HG03520 (cell line): ENCODE data around the gene CRIP2.

Experiments used
- ATAC-seq: cut with Tn5 transposase; IDR thresholded peaks from one replicate; pipeline ENCODE4 v1.9.1; 2021; ENCODE audit warnings: mild to moderate bottlenecking, moderate library complexity; ENCODE audit not compliant: unreplicated experiment

Gene CRIP2

DNA sequence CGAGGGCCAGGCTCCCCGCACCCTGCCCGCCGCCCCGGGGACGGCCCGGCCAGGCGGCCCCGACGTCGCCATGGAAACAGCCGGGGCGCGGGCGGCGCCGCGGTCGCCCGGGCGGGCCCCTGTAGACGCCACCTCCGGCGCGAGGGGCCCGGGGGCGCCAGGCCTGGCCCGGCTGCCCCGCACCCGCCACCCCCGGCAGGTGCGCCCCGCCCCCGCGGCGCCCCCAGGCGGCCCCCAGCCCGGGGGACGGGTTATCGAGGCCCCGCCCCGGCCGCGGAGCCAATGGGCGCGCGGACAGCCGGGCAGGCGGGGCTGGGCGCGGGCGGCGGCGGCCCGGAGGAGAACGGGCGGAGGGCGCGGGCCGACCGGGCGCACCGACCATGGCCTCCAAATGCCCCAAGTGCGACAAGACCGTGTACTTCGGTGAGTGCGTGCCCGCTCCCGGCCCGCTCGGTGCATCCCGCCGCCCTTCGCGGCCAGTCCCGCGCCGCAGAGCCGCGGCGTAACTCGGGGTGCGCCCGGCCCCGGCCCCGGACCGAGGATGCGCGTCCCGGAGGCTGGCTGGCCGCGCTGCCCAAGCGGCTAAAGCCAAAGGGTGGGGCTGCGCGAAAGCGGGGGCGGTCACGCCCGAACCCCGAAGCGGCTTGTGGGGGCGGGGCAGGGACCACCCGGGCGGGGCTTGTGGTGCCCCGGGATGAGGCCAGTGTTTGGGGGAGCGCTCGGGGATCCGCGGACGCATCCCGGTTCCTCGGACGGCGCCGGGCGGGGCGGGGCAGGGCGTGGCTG, at the start of gene CRIP2:
Gene CRIP2, plus strand, starts transcription at position 339 of the 786 bp plus-strand sequence. Its CDS starts 42 bp downstream, at position 381.
- no peak for ATAC-seq

GRCh38 chr14:105424861-105425260, 49.8 kb upstream of the CRIP2 start:
- no peak for ATAC-seq

GRCh38 chr14:105425823-105426247, 48.8 kb upstream of the CRIP2 start:
- ATAC-seq, result no peak

GRCh38 chr14:105426416-105427130, 48.0 kb upstream of the CRIP2 start:
- ATAC-seq, result no peak

- ATAC-seq, result no peak
These were observed 47.2 kb upstream of the CRIP2 start for GRCh38 chr14:105427412-105427811.

GRCh38 chr14:105427936-105428485, 46.6 kb upstream of the CRIP2 start:
- ATAC-seq, result no peak

- ATAC-seq, result no peak
These were observed 44.6 kb upstream of the CRIP2 start for GRCh38 chr14:105430042-105430441.

DNA sequence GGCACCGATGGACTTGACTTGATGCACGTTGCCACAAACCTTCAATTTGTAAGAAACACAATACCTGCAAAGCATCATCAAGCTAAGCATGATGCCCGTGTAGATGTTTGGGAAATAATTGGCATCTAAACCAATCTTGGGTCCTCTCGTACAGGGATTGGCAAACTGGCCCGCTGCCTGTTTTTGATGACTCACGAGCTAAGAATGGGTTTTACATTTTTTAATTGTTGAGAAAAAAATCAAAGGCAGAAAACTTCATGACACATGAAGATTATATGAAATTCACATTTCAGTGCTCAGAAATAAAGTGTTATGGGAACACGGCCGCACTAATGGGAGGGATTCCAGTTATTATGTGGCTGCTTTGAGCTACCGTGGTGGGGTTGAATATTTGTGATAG, 44.1 kb upstream of the CRIP2 start:
- no peak for ATAC-seq

GRCh38 chr14:105431256-105431655, 43.4 kb upstream of the CRIP2 start:
- no peak for ATAC-seq

- ATAC-seq, result no peak
These were observed 42.0 kb upstream of the CRIP2 start for GRCh38 chr14:105432657-105433056.

- ATAC-seq, result no peak
These were observed 41.4 kb upstream of the CRIP2 start for GRCh38 chr14:105433161-105433605.

DNA sequence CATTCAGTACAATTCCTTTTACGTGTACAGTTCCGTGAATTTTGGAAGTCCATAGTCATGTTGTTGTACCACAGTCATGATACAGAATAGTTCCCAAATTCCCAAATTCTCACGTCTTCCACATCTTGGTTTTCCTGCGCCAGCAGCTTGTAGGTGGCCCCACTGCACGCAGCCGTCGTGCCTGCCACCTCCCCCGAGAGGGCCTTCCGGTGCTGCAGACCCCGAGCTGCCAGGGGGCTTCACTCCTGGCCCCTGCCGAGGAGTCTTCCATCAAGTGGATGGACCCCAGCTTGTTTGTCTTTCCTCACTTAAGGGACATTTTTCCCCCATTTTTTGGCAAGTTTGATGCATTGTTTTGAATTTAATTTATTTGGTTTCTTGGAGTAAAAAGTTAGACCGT, 38.2 kb upstream of the CRIP2 start:
- ATAC-seq, result no peak

DNA sequence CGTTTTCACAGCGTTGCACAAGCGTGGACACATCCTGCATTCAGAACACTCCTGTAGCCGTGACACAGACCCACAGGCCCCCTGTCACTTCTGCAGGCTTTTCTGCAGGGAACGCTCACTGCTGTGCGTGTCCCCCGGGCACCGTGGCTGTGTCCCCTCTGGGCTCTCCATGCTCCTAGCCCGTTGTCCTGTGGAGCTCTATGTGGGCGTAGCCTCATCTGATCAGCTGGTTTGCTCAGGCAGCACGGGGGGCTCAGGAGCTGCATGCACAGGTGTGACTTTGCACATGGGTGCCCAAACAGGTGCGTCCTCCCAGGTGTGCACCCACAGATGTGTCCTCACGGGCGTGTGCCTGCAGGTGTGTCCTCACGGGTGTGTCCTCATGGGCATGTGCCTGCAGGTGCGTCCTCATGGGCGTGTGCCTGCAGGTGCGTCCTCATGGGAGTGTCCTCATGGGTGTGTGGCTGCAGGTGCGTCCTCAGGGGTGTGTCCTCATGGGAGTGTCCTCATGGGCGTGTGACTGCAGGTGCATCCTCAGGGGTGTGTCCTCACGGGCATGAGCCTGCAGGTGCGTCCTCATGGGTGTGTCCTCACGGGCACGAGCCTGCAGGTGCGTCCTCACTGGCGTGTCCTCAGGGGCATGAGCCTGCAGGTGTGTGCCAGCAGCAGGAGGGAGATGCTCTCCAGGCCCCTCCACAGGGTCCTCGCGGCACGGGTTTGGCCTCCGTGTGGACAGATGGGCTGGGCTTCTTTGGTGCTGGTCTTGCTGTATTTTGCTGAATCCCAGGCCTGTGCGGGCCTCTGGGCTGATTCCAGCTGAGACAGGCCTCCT, 37.5 kb upstream of the CRIP2 start:
- no peak for ATAC-seq

DNA sequence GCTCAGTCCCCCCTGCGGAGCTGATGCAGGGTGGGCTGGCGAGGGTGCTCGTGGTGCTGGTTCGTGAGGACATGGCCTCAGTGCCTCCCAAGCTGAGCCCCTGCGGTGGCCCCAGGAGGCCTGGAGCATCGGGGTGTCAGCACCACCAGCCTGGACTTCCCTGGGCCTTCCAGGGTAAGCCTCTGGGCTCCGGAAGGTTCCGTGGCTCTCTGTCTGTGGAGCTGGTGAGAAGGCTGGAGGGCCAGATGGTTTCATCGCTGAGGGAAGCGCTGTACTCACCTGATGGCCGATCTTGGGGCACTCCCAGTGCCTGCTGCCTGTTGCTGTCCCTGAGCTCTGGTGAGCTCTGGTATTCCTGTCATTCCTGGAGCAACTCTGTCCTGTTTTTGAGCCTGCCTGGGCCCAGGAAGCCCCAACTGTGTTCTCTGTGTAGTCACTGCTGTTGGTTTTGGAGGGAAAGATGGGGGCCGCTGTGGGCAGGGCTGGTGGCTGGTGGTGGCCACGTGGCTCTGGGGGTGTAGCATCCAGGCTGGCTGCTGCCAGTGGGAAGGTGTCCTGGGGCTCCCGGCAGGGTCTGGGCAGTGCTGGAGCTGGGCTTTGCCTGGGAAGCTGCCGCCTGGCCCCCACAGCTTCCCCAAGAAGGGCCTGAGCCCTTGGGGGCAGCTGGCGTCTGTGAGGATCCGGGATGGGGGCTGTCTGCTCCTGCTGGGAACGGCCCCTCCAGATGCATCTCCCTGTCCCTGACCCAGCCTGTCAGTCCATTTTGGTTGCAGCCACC, 36.7 kb upstream of the CRIP2 start:
- ATAC-seq, result no peak

- no peak for ATAC-seq
These were observed 35.4 kb upstream of the CRIP2 start for GRCh38 chr14:105439179-105439578.

DNA sequence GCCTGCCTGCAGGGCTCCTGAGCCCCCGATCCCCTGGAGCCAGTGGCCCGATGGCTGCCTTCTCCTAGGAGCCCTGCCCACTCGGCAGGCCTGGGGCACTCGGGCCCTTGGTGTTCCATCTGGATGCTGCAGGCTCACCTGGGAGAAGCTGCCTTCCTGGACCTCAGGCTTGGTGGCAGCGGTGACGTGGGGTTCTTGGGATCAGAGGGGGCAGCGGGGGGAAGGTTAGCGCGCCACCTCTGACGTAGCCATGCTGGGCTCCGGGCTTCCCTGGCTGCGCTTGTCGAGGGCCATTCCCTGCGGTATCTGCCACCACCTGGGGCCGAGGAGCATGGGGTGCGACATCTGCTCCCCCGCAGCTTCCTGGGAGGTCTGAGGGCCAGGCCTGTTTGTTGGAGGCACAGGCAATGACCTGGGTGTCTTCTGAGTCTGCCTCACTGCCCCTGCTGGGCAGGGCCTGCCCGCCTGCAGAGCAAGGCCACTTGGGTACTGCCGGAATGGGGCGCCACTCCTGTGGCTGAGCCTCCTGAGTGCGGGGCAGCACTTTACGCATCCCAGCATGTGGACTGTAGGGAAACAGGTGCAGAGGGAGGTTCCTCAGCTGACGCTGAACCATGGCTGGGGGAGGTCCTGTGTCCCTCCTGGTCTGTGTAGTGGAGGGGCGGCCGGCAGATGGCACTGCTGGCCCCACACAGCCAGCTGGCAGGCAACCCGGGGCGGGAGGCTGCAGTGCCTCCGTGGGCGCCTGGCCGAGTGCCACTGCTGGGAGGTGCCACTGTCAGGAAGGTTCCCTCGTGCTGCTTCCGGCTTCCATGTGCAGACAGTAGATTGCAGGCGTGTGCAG, 34.7 kb upstream of the CRIP2 start:
- no peak for ATAC-seq

DNA sequence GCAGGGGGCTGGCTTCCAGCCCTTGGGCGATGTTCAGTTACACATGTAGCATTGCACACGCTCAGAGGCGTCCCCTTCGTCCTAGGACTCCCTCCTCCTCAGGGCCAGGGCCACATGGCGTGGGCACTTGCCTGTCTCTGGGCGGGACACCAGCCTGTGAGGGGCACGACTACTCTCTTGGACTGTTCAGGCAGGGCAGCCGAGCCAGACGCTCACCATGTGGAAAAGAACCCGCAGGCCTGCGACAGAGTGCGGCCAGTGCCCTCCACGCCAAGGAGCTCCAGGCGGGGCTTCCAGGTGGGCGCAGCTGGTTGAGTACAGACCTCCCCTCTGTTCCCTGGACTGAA, 34.1 kb upstream of the CRIP2 start:
- no peak for ATAC-seq

DNA sequence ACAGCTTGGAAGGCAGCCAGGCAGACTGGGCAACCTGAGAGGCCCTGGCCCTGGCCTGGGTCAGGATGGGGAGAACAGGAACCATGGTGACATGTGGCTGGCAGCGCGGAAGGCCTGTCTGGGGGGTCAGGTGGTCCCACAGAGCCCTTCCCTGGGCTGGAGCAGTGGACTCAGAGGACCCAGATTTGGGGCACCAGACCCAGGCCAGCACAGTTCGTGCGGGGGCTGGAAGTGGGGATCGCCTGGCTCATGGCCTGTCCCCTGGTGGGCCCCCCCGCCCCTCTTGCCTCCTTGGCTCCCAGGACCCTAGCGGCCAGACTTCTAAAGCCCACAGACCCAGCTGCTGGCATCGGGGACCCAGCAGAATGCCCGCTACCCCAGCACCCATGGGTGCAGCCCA, 33.6 kb upstream of the CRIP2 start:
- ATAC-seq, result no peak

- no peak for ATAC-seq
These were observed 32.5 kb upstream of the CRIP2 start for GRCh38 chr14:105442125-105442524.
